ENCODE data around the gene GJA5. TPM values are rescaled to one million over a fixed set of nuclear protein-coding genes. Genes with fewer than 3 reads are reported as not detected.

The GJA5 gene
- total and polyA plus RNA-seq, 11 donors = 5.8 to 31.0 (median 11.7) TPM

- TF ChIP-seq, protein P1, sequence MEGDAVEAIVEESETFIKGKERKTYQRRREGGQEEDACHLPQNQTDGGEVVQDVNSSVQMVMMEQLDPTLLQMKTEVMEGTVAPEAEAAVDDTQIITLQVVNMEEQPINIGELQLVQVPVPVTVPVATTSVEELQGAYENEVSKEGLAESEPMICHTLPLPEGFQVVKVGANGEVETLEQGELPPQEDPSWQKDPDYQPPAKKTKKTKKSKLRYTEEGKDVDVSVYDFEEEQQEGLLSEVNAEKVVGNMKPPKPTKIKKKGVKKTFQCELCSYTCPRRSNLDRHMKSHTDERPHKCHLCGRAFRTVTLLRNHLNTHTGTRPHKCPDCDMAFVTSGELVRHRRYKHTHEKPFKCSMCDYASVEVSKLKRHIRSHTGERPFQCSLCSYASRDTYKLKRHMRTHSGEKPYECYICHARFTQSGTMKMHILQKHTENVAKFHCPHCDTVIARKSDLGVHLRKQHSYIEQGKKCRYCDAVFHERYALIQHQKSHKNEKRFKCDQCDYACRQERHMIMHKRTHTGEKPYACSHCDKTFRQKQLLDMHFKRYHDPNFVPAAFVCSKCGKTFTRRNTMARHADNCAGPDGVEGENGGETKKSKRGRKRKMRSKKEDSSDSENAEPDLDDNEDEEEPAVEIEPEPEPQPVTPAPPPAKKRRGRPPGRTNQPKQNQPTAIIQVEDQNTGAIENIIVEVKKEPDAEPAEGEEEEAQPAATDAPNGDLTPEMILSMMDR (IDR thresholded peaks at IDR 0.05) = no peak
- TF ChIP-seq POLR2A (IDR thresholded peaks at IDR 0.05) = no peak
- Histone ChIP-seq H3K27me3 (no peaks in the 10 kb centered on the region), H3K27ac (peak overlapping the region in 2 of 12 donors; percentile 35 to 45), H3K36me3 (peaks cover 0 to 3% (median 0%) of the 10 kb centered on the region in 9 donors), H3K4me1 (peaks cover 13 to 69% (median 47%) of the 10 kb centered on the region in 12 donors), H3K9me3 (no peaks in the 10 kb centered on the region), H3K4me3 (no peak overlapping the region)
- 65 to 70% (median 66%) methylated on average over 1 of the region's 1 CpG for WGBS, 4 donors
- DNase-seq = no peak
- ATAC-seq = no peak
- intact Hi-C loops (cut with DNase I) = no loop called here
Measured at GRCh38 chr1:147768101-147768500, 7.7 kb upstream of the GJA5 start.

DNA sequence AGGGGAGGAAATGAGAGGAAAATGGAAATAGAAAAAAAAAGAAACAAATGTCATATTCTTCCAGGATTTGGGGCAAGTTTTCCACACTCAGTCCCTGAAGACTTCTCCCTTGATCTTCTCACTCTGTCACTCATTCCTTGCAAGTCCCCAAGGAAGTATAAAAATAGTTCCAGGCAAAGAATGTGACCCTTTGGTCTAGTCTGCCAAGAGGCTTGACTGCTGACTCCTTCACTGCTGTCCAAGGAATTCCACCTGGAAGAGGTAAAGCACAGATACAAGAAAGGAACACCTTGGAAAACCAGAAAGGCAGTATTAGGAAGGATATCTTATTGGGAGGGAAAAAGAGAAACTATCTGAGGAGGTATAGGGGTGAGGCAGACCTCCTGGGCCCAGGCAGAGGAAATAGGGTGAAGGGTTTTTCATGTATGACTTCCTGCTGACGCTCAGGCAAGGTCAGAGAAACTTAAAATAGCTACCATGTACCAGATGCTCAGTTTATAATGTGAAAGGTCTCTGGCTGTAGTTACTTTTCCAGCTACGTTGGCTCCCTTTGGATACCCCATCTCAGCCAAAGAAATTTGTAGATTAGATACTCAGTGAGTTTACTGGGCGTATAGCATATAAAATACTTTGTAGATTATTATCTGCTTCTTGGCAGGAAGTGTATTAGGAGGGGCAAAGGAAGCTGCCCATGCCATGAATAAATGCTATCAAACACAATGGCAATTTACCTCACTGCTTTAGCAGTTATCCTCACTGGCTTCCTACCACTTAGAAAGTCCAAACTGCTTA is 2.0 kb upstream of the GJA5 start:
- no peak for TF ChIP-seq POLR2A (IDR thresholded peaks at IDR 0.05)
- TF ChIP-seq, protein P1 (IDR thresholded peaks at IDR 0.05) = no peak
- DNase-seq = no peak
- H3K27ac ChIP-seq = peak overlapping the region in 11 of 12 donors; percentile 38 to 83 (median 64)
- ATAC-seq = peak; percentile 63 to 81 (median 76)
- intact Hi-C loops (cut with DNase I) = loop anchor here in 1 of 10 donors (1.0 kb wide), 1 partner anchor 12 kb away; no protein-coding TSS in a partner anchor
- H3K4me3 ChIP-seq = no peak overlapping the region
- H3K9me3 ChIP-seq = no peaks in the 10 kb centered on the region
- 1 to 11% (median 6%) methylated on average over 3 of the region's 3 CpGs for WGBS, 4 donors
- peaks cover 6 to 59% (median 31%) of the 10 kb centered on the region in 12 donors for H3K4me1 ChIP-seq
- H3K36me3 ChIP-seq = no peaks in the 10 kb centered on the region
- no peaks in the 10 kb centered on the region for H3K27me3 ChIP-seq

DNA sequence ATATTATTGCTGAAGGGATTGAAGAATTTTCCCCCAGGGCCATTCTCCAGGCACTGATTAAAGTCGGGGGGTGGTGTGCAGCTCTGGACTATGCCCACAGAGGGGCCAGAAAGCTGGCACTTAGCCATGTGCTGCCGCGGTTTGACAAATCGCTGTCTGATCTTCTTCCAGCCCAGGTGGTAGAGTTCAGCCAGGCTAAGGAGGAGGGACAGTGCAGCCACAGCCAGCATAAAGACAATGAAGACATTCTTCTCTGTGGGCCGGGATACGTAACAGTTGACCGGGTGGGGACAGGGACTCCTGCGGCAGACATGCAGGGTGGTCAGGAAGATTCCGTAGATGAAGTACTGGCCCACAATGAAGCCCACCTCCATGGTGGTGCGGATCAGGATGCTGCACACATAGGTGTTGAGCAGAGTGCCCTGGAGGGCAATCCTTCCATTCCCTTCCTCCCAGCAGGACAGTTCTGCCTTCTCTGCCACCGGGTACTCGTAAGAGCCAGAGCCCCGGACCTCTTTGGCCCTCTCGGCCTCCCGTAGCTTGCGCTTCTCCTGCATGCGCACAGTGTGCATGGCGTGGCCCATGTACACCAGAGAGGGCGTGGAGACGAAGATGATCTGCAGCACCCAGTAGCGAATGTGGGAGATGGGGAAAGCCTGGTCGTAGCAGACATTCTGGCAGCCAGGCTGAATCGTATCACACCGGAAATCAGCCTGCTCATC is 1.9 kb downstream of the GJA5 start:
- Histone ChIP-seq H3K27ac (no peak overlapping the region), H3K27me3 (no peaks in the 10 kb centered on the region)
- intact Hi-C loops (cut with DNase I) = loop anchor here in 1 of 10 donors (10.0 kb wide), 1 partner anchor 56 kb away; no protein-coding TSS in a partner anchor

More for the DNA sequence above, 1.9 kb downstream of the GJA5 start:
- Histone ChIP-seq H3K9me3 (no peaks in the 10 kb centered on the region), H3K36me3 (no peaks in the 10 kb centered on the region), H3K4me3 (no peak overlapping the region), H3K4me1 (peaks cover 6 to 51% (median 33%) of the 10 kb centered on the region in 12 donors)
- DNase-seq = no peak
- TF ChIP-seq POLR2A (IDR thresholded peaks at IDR 0.05) = no peak
- TF ChIP-seq, protein P1 (IDR thresholded peaks at IDR 0.05) = no peak
- ATAC-seq = no peak
- 82 to 92% (median 90%) methylated on average over 23 to 24 of the region's 24 CpGs for WGBS, 4 donors
